H1 (cell line): ENCODE data around the gene MUC5AC. TPM values are rescaled to one million over a fixed set of nuclear protein-coding genes. Genes with fewer than 3 reads are reported as not detected.
A peak's percentile ranks its signal among the peaks of the same experiment; 100 is the strongest.

ENCODE experiments used
- CTCF ChIA-PET: fragments of 300-600 bp; sonication (Branson Sonifier 250); formaldehyde crosslinking; loops from one replicate; lab custom pipeline; 2021; ENCODE audit not compliant: partially characterized antibody; lab: Charles Lee
- POLR2A ChIA-PET: fragments of 300-600 bp; sonication (Branson Sonifier 250); formaldehyde crosslinking; loops from one replicate; lab custom pipeline; 2021; ENCODE audit warnings: inconsistent platforms; ENCODE audit not compliant: partially characterized antibody; lab: Charles Lee
- DNase-seq, 2 experiments: peaks; one replicate each; pipeline versions ENCODE4 v3.0.0 to v3.0.0-alpha.2; 2010 to 2022; ENCODE audit warnings: low spot score in 2 of 2, low read depth in 1 of 2, mixed read lengths in 1 of 2
- FAIRE-seq: peaks from 2 replicates; lab custom pipeline; 2011; peaks lifted over from hg19 to GRCh38; lab: Jason Lieb, UNC
- H2AFZ ChIP-seq: 2 replicates; pipeline ENCODE4 v1.8.1; 2012; ENCODE audit warnings: low read length, inconsistent platforms
- H2AK5ac ChIP-seq: 2 replicates; pipeline ENCODE4 v1.6.1; 2013; ENCODE audit warnings: low read depth, low read length
- H2BK120ac ChIP-seq: replicated peaks from 2 replicates; pipeline ENCODE3; 2013; ENCODE audit warnings: low read depth, low read length, inconsistent platforms
- H2BK12ac ChIP-seq: 2 replicates; pipeline ENCODE4 v1.6.1; 2013; ENCODE audit warnings: low read depth, low read length
- H2BK15ac ChIP-seq: 2 replicates; pipeline ENCODE4 v1.6.1; 2013; ENCODE audit warnings: low read length
- H2BK20ac ChIP-seq: 2 replicates; pipeline ENCODE4 v1.6.1; 2013; ENCODE audit warnings: low read length
- H2BK5ac ChIP-seq: 2 replicates; pipeline ENCODE4 v1.6.1; 2013; ENCODE audit warnings: low read depth, low read length
- H3K14ac ChIP-seq: 2 replicates; pipeline ENCODE4 v1.6.1; 2013; ENCODE audit warnings: inconsistent platforms; ENCODE audit not compliant: insufficient read length
- H3K18ac ChIP-seq: 2 replicates; pipeline ENCODE4 v1.6.1; 2013; ENCODE audit warnings: low read length; ENCODE audit errors: extremely low read depth
- H3K23ac ChIP-seq: 2 replicates; pipeline ENCODE4 v1.6.1; 2013; ENCODE audit warnings: inconsistent platforms; ENCODE audit not compliant: insufficient read length
- H3K23me2 ChIP-seq: 2 replicates; pipeline ENCODE4 v1.6.1; 2013; ENCODE audit warnings: low read depth, low read length
- H3K27ac ChIP-seq: 2 replicates; pipeline ENCODE4 v1.6.1; 2011; ENCODE audit warnings: low read depth, low read length, inconsistent platforms
- H3K27me3 ChIP-seq, 4 experiments: replicated peaks in 1 of 4; 1 replicate in 1 of 4; 2 replicates in 3 of 4; pipeline versions ENCODE4 v1.6.1 to v1.8.1; 2011 to 2013; ENCODE audit warnings: low read length in 3 of 4, mild to moderate bottlenecking in 3 of 4, inconsistent platforms in 2 of 4, mixed read lengths in 2 of 4, moderate library complexity in 1 of 4; ENCODE audit not compliant: control insufficient read depth in 3 of 4, insufficient read depth in 3 of 4; ENCODE audit errors: extremely low read depth in 1 of 4
- H3K36me3 ChIP-seq, 4 experiments: 2 replicates each; pipeline versions ENCODE4 v1.6.1 to v1.8.1; 2011 to 2013; ENCODE audit warnings: mild to moderate bottlenecking in 4 of 4, low read length in 3 of 4, moderate library complexity in 2 of 4, control low read depth in 1 of 4, inconsistent platforms in 1 of 4; ENCODE audit not compliant: insufficient read depth in 4 of 4, control insufficient read depth in 2 of 4
- H3K4ac ChIP-seq: replicated peaks from 2 replicates; pipeline ENCODE3; 2013; ENCODE audit warnings: low read length, low read depth, mixed read lengths, inconsistent platforms; ENCODE audit not compliant: insufficient read length
- H3K4me1 ChIP-seq, 4 experiments: replicated peaks in 1 of 4; 1 replicate in 1 of 4; 2 replicates in 3 of 4; pipeline versions ENCODE4 v1.6.1 to v1.8.1; 2011 to 2013; ENCODE audit warnings: low read length in 3 of 4, inconsistent platforms in 2 of 4, mixed read lengths in 1 of 4; ENCODE audit not compliant: insufficient read depth in 4 of 4, control insufficient read depth in 3 of 4
- H3K4me2 ChIP-seq, 2 experiments: 2 replicates each; pipeline versions ENCODE4 v1.6.1 to v1.8.1; 2011 to 2013; ENCODE audit warnings: low read depth in 2 of 2, low read length in 2 of 2, control low read depth in 1 of 2, inconsistent platforms in 1 of 2, mild to moderate bottlenecking in 1 of 2; ENCODE audit not compliant: insufficient read depth in 1 of 2
- H3K4me3 ChIP-seq, 4 experiments: fragments of 200-600, 300-600 bp in 1 of 4; sonication (generic), shearing (Covaris generic), sonication (Bioruptor Twin) in 1 of 4; 2 replicates each; pipeline versions ENCODE4 v1.5.1 to v1.8.1; 2011 to 2016; ENCODE audit warnings: low read length in 4 of 4, low read depth in 3 of 4, control low read depth in 2 of 4, inconsistent platforms in 2 of 4, mild to moderate bottlenecking in 2 of 4, mixed read lengths in 1 of 4, moderate library complexity in 1 of 4; ENCODE audit not compliant: insufficient read depth in 2 of 4; ENCODE audit errors: extremely low read depth in 1 of 4
- H3K56ac ChIP-seq: replicated peaks from 2 replicates; pipeline ENCODE3; 2013; ENCODE audit warnings: low read depth, mild to moderate bottlenecking, mixed read lengths, low read length, inconsistent platforms; ENCODE audit not compliant: insufficient read length
- H3K79me1 ChIP-seq: 2 replicates; pipeline ENCODE4 v1.6.1; 2013; ENCODE audit warnings: low read depth, low read length, control low read depth
- H3K79me2 ChIP-seq, 2 experiments: 2 replicates each; pipeline versions ENCODE4 v1.6.1 to v1.8.1; 2012 to 2013; ENCODE audit warnings: low read length in 2 of 2, mild to moderate bottlenecking in 2 of 2, inconsistent platforms in 1 of 2; ENCODE audit not compliant: insufficient read depth in 2 of 2, control insufficient read depth in 1 of 2
- H3K9ac ChIP-seq, 4 experiments: replicated peaks in 1 of 4; 1 replicate in 1 of 4; 2 replicates in 3 of 4; pipeline versions ENCODE4 v1.6.1 to v1.8.1; 2011 to 2013; ENCODE audit warnings: low read depth in 3 of 4, low read length in 3 of 4, control low read depth in 2 of 4, mild to moderate bottlenecking in 2 of 4, moderate library complexity in 2 of 4, inconsistent platforms in 1 of 4; ENCODE audit errors: extremely low read depth in 1 of 4
- H3K9me3 ChIP-seq, 2 experiments: 2 replicates each; pipeline versions ENCODE4 v1.6.1 to v1.8.1; 2012 to 2013; ENCODE audit warnings: mild to moderate bottlenecking in 2 of 2, moderate library complexity in 2 of 2, control low read depth in 1 of 2, inconsistent platforms in 1 of 2, low read depth in 1 of 2, low read length in 1 of 2, mixed read lengths in 1 of 2; ENCODE audit not compliant: insufficient read depth in 2 of 2
- H4K20me1 ChIP-seq, 2 experiments: replicated peaks in 1 of 2; 2 replicates each; pipeline versions ENCODE3 to v1.8.1; 2011 to 2013; ENCODE audit warnings: inconsistent platforms in 2 of 2, low read length in 2 of 2, mild to moderate bottlenecking in 1 of 2; ENCODE audit not compliant: insufficient read depth in 2 of 2, control insufficient read depth in 1 of 2
- H4K5ac ChIP-seq: 2 replicates; pipeline ENCODE4 v1.6.1; 2013; ENCODE audit warnings: low read length, low read depth, mixed read lengths, inconsistent platforms; ENCODE audit not compliant: insufficient read length
- H4K8ac ChIP-seq: 2 replicates; pipeline ENCODE4 v1.8.0; 2013; ENCODE audit warnings: mild to moderate bottlenecking, moderate library complexity, low read length, inconsistent platforms; ENCODE audit not compliant: insufficient read depth; ENCODE audit errors: extremely low read depth
- H4K91ac ChIP-seq: replicated peaks from 2 replicates; pipeline ENCODE3; 2013; ENCODE audit warnings: low read length, mixed read lengths, inconsistent platforms; ENCODE audit not compliant: insufficient read length
- CHD1 ChIP-seq: IDR thresholded peaks from 2 replicates; pipeline ENCODE4 v1.6.1; 2012; ENCODE audit warnings: low read depth, low read length, improper control_type of control experiment
- CREB1 ChIP-seq: IDR thresholded peaks from 2 replicates; pipeline ENCODE4 v1.6.1; 2012; ENCODE audit warnings: inconsistent platforms
- JUN ChIP-seq: IDR thresholded peaks from 2 replicates; pipeline ENCODE4 v1.6.1; 2011; ENCODE audit warnings: low read depth, mild to moderate bottlenecking, improper control_type of control experiment, low read length
- KDM4A ChIP-seq: IDR thresholded peaks from one replicate; pipeline ENCODE4 v1.7.1; 2012; ENCODE audit warnings: low read depth, mild to moderate bottlenecking, moderate library complexity, low read length, inconsistent platforms; ENCODE audit not compliant: severe bottlenecking
- KDM5A ChIP-seq: fragments of 200-600 bp; IDR thresholded peaks from 2 replicates; pipeline ENCODE4 v1.7.1; 2012; ENCODE audit warnings: mild to moderate bottlenecking, low read length, inconsistent platforms, mixed read lengths
- NANOG ChIP-seq: IDR thresholded peaks from 2 replicates; pipeline ENCODE4 v1.6.1; 2011; ENCODE audit warnings: low read length, low read depth, mild to moderate bottlenecking, inconsistent platforms; ENCODE audit not compliant: insufficient read depth, poor library complexity, severe bottlenecking
- POLR2A ChIP-seq, 2 experiments: IDR thresholded peaks; 1 replicate in 1 of 2; 2 replicates in 1 of 2; pipeline ENCODE4 v1.6.1; 2011; ENCODE audit warnings: low read depth in 2 of 2, low read length in 2 of 2, mild to moderate bottlenecking in 2 of 2; ENCODE audit errors: control extremely low read depth in 1 of 2
- POLR2AphosphoS5 ChIP-seq: IDR thresholded peaks from 2 replicates; pipeline ENCODE4 v1.6.1; 2011; ENCODE audit warnings: low read depth, low read length
- RAD21 ChIP-seq, 2 experiments: IDR thresholded peaks in 1 of 2; conservative IDR thresholded peaks in 1 of 2; 2 replicates each; pipeline ENCODE4 v1.6.1; 2011; ENCODE audit warnings: low read depth in 2 of 2, low read length in 2 of 2, improper control_type of control experiment in 1 of 2, inconsistent platforms in 1 of 2, mild to moderate bottlenecking in 1 of 2, moderate library complexity in 1 of 2
- RFX5 ChIP-seq: IDR thresholded peaks from 2 replicates; pipeline ENCODE4 v1.6.1; 2011; ENCODE audit warnings: low read depth, low read length, improper control_type of control experiment, borderline replicate concordance
- RNF2 ChIP-seq: fragments of 200-900, 300-1000 bp; sonication (generic); IDR thresholded peaks from 2 replicates; pipeline ENCODE4 v1.7.1; 2016; ENCODE audit warnings: borderline replicate concordance, low read depth, mild to moderate bottlenecking, antibody characterized with exemption, low read length; ENCODE audit not compliant: poor library complexity, severe bottlenecking; ENCODE audit errors: missing control alignments
- TAF7 ChIP-seq: optimal IDR thresholded peaks from 2 replicates; pipeline ENCODE3; 2011; ENCODE audit warnings: low read depth, mild to moderate bottlenecking, inconsistent platforms, low read length, moderate library complexity, borderline replicate concordance
- YY1 ChIP-seq: IDR thresholded peaks from 2 replicates; pipeline ENCODE4 v1.6.1; 2011; ENCODE audit warnings: low read depth, mild to moderate bottlenecking, low read length
- polyA plus RNA-seq, 7 experiments: library from polyadenylated mRNA; depleted of rRNA in 3 of 7; stranded (reverse) in 5 of 7; unstranded in 2 of 7; fragments of >200 nt in 5 of 7; fragments of 200-250 nt in 2 of 7; gene quantifications; 1 replicate in 5 of 7; 2 replicates in 1 of 7; 4 replicates in 1 of 7; pipeline versions ENCODE4 v1.2.1 to v1.2.3, GENCODE V29; 2011 to 2013; ENCODE audit warnings: missing spikeins in 2 of 7, mixed read lengths in 2 of 7
- total RNA-seq: library from RNA; stranded (reverse); fragmentation: NEBNext Ultra II Directional; extraction: Animal tissue kit (Norgen Biotek cat#: 25700); gene quantifications from 2 replicates; pipeline ENCODE4 v1.2.1, GENCODE V29; 2021

The MUC5AC gene
- total and polyA plus RNA-seq, 2 of the 8 experiments (the other 6 are each of a cell fraction or from before 2014, with no cell fraction given) = not detected

DNA sequence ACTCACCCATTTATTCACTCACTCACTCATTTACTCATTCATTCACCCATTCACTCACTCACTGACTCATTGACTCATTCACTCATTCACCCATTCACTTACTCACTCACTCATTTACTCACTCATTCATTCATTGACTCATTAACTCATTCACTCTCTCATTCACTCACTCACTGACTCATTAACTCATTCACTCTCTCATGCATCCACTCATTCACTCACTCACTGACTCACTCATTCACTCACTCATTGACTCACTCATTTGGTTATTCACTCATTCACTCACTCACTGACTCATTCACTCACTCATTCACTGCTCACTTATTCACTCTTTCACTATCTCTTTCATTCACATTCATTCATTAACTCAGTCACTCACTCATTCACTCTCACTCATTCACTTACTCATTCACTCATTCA is 2.5 kb upstream of the MUC5AC start:
- ChIA-PET CTCF (no interaction called here), POLR2A (no interaction called here)
- H4K91ac ChIP-seq = no peak overlapping the region
- no peak overlapping the region for H4K8ac ChIP-seq
- no peak overlapping the region for H3K23ac ChIP-seq
- H4K20me1 ChIP-seq = peaks cover 0 to 2% of the 10 kb centered on the region in 2 experiments
- no peak overlapping the region for H2AFZ ChIP-seq
- FAIRE-seq (no peak), DNase-seq (no peak)
- no peaks in the 10 kb centered on the region for H3K79me2 ChIP-seq
- no peaks in the 10 kb centered on the region for H3K36me3 ChIP-seq
- no peak overlapping the region for H3K4me2 ChIP-seq
- H2AK5ac ChIP-seq = no peak overlapping the region
- no peak overlapping the region for H2BK5ac ChIP-seq
- H3K18ac ChIP-seq = no peak overlapping the region
- H2BK15ac ChIP-seq = no peak overlapping the region
- H3K27me3 ChIP-seq = no peaks in the 10 kb centered on the region
- no peaks in the 10 kb centered on the region; a peak in 2 of 7 replicates for H3K4me1 ChIP-seq
- peaks cover 4 to 30% of the 10 kb centered on the region in 2 experiments; a peak in 3 of 4 replicates for H3K9me3 ChIP-seq
- no peak overlapping the region for H3K4ac ChIP-seq
- H3K27ac ChIP-seq = no peak overlapping the region
- peaks cover 13% of the 10 kb centered on the region; the same call in 1 of the 2 replicates for H3K23me2 ChIP-seq
- no peak overlapping the region for H3K14ac ChIP-seq
- no peak overlapping the region for H3K9ac ChIP-seq
- H3K56ac ChIP-seq = peak overlapping the region; percentile 32
- no peak overlapping the region for H2BK20ac ChIP-seq
- H3K4me3 ChIP-seq = no peak overlapping the region
- no peak overlapping the region for H4K5ac ChIP-seq
- H2BK12ac ChIP-seq = no peak overlapping the region
- no peaks in the 10 kb centered on the region for H3K79me1 ChIP-seq
- no peak overlapping the region for H2BK120ac ChIP-seq
- no peak for TF ChIP-seq POLR2AphosphoS5
- no peak for TF ChIP-seq RNF2
- no peak for TF ChIP-seq YY1
- TF ChIP-seq KDM4A = no peak
- no peak for TF ChIP-seq KDM5A
- no peak for TF ChIP-seq POLR2A (IDR thresholded peaks at IDR 0.05; ENCODE audit: control extremely low read depth in 1 of 2, low read depth in 2 of 2, low read length in 2 of 2)
- TF ChIP-seq RFX5 = no peak
- no peak for TF ChIP-seq CHD1
- TF ChIP-seq NANOG = no peak
- TF ChIP-seq RAD21 (IDR thresholded peaks at IDR 0.05 in 1 of 2, conservative IDR thresholded peaks at IDR 0.05 in 1 of 2; ENCODE audit: low read depth in 2 of 2, low read length in 2 of 2) = no peak
- no peak for TF ChIP-seq CREB1
- no peak for TF ChIP-seq TAF7
- no peak for TF ChIP-seq JUN
- TF ChIP-seq, all 59 proteins: peak for 0
